ENCODE results near the gene PSMC1.

PSMC1 gene

DNA sequence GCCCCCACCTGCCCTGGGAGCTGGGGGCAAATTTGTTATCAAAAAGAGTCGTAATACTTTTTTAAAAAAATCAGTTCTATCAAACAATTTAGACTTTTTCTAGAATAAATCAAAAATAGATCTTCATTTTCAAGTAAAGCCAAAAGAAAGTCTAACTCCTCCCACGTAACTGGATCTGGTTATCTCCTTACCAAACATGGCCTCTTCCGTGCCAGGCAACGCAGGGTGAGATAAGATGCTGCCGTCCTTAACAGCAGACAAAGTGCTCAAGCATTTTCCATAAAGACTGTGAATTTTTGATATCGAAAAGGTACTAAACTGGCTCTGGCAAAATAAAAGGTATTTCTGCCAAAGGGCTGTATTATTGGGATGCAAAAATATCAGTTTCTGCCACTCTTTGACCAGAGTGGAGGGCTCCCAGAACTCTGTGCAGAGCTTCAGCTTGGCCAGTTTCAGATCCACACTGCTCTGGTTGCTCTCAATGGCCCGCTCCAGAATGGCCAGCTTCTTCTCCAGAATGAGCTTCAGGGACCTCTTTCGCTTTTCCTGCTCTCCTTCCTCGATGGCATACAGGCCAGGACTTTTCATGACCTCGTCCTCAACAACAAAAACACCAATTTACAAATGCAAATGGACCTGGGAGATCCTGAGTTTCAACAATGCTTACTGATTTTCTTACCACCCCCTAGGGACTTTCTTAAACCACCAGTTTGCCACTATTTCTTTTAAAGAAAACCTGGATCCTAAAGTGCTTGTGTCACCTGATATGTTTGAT is 46.4 kb downstream of the PSMC1 start:
- no peak for DNase-seq

DNA sequence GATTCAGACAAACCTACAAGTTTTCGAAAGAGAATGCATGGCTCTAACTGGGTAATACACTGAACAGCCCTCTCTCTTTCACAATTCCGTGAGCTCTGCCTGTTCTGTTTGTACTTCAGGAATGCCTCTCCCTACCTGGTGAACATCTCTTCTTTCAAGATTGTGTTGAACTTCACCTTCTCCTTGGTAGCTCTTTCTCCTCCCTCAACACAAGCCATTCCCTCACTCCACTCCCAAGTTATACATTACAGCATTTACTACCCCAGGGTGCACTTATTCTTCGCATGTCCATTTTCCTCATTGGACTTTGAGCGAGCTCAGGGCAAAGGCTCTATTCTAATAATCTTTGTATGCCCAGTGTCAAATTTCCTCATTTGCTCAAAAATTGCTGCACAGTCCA is 47.1 kb downstream of the PSMC1 start:
- DNase-seq, result no peak

DNA sequence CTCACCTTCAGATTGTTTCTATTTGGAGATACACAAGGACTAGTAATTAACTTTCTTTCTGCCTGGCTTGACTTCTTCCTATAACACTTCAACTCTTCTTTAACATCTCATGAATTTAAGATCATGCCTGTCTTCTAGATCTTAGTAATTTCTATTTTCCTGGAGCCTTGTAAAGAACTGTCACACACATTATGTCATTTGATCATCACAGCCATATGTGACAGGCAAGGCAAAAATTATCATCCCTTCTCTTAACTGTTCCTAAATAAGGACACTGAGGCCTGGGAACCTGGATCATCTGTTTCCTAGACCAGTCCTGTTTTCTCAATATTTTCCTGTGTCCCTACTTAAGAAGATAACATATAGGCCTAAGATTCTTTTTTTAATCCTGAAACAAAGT is 48.1 kb downstream of the PSMC1 start:
- no peak for DNase-seq

DNA sequence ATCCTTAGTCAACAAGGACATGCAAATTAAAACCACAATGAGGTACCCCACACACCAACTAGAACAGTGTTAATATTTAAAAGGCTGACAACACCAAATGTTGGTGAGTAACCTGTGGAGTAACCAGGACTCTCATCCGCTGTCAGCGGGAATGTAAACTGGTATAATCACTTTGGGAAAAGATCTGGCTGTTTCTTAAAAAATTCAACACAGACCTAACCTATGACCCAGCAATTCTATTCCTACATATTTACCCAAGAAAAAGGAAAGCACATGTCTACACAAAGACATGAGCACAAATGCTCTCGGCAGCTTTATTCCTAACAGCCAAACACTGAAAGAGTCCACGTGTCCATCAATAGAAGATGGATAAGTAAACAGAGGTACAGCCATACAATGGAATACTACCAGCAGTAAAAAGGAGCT is 48.8 kb downstream of the PSMC1 start:
- DNase-seq, result no peak

DNA sequence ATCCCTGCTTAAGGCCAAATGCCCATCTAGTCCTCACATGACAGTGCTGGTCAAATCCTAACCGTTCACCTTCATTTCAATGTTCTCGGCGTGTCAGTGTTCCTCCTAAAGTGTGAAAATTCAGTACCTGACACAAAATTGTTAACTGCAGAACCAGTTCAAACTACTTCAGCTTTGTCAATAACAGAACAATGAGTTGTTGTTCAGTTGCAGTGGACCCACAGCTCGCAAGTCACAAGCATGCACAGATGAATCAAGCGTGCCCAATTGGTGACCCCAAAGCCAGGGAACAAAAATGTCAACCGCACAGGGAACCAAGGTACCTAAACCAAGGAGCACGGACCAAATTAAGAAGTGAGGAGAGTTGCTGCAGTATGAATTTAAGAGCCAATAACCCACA is 52.2 kb downstream of the PSMC1 start:
- DNase-seq, result no peak

DNA sequence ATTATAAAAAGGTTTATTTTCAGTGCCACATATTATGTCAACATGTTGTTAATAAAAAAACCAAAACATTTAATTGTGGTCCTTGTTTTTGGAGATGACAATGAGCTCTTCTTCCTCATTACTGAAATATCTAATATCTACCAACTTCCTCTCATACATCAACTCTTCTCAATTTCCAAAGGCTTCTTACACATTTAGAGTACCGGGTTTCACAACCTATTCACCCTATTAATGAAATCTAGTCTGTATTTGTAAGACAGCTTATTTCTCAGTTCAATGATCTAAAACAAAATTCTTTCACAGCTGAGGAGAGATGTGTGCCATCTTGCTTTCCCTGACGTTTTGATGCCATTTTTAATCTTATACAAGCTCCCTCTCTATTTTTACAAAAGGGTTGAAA is 60.9 kb downstream of the PSMC1 start:
- no peak for DNase-seq

DNA sequence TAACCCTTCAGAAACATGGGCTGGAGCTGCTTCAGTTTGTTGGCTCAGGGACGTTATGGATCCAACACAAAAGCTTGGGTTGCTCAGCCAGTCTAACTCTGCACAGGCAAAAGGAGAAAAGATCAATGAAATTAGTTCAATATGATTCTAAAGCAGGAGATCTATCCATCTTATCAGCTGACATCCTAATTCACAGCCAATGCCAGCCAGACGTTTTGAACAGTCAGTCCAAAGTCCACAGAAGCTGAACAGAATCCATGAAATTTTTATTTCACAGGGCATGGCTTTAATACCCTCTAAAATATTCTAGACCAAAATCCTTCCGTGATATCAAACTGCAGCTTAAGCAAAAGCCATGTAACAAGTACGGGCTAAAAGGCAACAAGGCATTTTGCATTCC is 61.7 kb downstream of the PSMC1 start:
- DNase-seq, result no peak

DNA sequence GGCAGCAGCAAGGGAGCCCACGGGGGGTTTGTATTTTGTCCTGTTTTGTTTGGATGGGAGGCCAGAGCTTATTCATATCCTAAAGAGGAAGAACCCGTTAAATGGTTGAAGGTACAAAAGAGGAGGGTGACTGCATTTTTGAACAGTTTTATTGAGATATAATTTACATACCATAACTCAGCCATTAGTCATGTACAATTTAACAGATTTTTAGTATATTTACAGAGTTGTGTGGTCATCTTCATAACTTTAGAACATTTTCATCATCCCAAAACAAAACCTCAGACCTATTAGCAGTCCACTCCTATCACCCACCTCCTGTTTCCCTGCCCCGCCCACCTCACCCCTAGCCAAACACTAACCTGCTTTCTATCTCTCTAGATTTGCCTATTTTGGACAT is 62.8 kb downstream of the PSMC1 start:
- DNase-seq, result no peak

DNA sequence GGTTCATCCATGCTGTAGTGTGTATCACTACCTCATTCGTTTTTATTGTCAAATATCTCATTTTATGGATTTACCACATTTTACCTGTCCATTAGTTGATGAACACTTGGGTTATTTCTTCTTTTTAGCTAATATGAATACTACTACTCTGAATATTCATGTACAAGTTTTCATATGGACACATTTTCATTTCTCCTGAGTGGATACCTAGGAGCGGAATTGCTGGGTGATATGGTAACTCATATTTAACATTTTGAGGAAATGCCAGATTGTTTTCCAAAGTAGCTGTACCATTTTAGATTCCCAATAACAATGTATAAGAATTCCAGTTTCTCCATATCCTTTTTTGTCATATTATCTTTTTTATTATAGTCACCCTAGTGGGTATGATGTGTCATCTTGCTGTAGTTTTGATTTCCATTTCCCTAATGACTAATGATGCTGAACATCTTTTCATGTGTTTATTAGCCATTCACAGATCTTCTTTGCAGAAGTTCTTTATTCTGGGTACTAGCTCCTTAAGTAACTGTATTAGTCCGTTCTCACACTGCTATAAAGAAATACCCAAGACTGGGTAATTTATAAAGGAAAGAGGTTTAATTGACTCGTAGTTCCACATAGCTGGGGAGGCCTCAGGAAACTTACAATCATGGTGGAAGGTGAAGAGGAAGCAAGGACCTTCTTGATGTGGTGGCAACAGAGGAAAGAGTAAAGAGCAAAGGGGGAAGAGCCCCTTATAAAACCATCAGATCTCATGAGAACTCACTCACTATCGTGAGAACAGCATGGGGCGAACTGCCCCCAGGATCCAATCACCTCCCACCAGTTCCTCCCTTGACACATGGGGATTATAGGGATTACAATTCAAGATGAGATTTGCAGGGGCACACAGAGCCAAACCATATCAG is 63.5 kb downstream of the PSMC1 start:
- DNase-seq, result no peak

DNA sequence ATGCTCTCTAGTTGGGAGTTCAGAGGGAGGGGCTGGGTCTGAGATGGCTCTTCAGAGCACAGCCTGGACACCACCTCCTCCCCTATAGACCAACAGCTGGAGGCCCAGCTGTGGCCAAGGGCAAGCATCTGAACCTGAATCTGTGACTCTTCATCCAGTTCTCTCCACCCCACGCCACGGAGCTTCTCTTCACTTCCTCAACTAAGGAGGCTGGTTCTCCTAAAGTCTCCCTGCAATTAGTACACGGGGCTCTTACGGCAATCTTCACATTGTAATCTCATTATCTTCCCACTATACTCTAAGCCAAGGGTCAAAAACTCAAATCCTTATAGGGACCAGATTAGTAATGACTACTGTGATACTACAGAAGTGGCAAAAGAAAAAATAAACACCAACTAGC is 65.5 kb downstream of the PSMC1 start:
- no peak for DNase-seq
